Lung (tissue), 12 donors: ENCODE measurements around the gene ZBED4. TPM values are rescaled to one million over a fixed set of nuclear protein-coding genes. Genes with fewer than 3 reads are reported as not detected.

Source experiments
- ATAC-seq: fragments of 200-7000 bp; cut with Tn5 transposase; one replicate; pipeline ENCODE4 v1.9.1; 2020; ENCODE audit warnings: moderate number of reproducible peaks; ENCODE audit not compliant: insufficient read depth, low FRiP score
- DNase-seq, 3 donors: peaks; one replicate each; pipeline ENCODE4 v3.0.0-alpha.2; 2013 to 2017
- H3K27ac ChIP-seq, 2 donors: one replicate each; pipeline ENCODE4 v1.5.1; 2013; ENCODE audit warnings: mild to moderate bottlenecking in 2 of 2, moderate library complexity in 2 of 2, control low read depth in 1 of 2, inconsistent platforms in 1 of 2, low read depth in 1 of 2, low read length in 1 of 2
- H3K27me3 ChIP-seq, 3 donors: one replicate each; pipeline ENCODE4 v1.5.1; 2013; ENCODE audit warnings: low read length in 2 of 3; ENCODE audit not compliant: control insufficient read depth in 3 of 3, insufficient read depth in 3 of 3
- H3K36me3 ChIP-seq, 4 donors: one replicate each; pipeline ENCODE4 v1.5.1; 2013; ENCODE audit warnings: low read length in 4 of 4, mild to moderate bottlenecking in 1 of 4, moderate library complexity in 1 of 4; ENCODE audit not compliant: control insufficient read depth in 4 of 4, insufficient read depth in 4 of 4
- H3K4me1 ChIP-seq, 5 donors: one replicate each; pipeline ENCODE4 v1.5.1; 2013; ENCODE audit warnings: low read length in 5 of 5, mild to moderate bottlenecking in 2 of 5, moderate library complexity in 1 of 5; ENCODE audit not compliant: control insufficient read depth in 5 of 5, insufficient read depth in 5 of 5
- H3K4me3 ChIP-seq: one replicate; pipeline ENCODE4 v1.5.1; 2013; ENCODE audit warnings: mild to moderate bottlenecking, control low read depth, moderate library complexity
- H3K9ac ChIP-seq, 2 donors: one replicate each; pipeline ENCODE4 v1.5.1; 2013; ENCODE audit warnings: low read length in 2 of 2, control low read depth in 1 of 2; ENCODE audit not compliant: insufficient read depth in 1 of 2
- H3K9me3 ChIP-seq, 4 donors: one replicate each; pipeline ENCODE4 v1.5.1; 2013; ENCODE audit warnings: low read length in 3 of 4, mild to moderate bottlenecking in 1 of 4, moderate library complexity in 1 of 4; ENCODE audit not compliant: control insufficient read depth in 4 of 4, insufficient read depth in 3 of 4
- CTCF ChIP-seq: IDR thresholded peaks from 2 replicates; pipeline ENCODE4 v1.5.1; 2012; ENCODE audit warnings: mild to moderate bottlenecking; ENCODE audit errors: control extremely low read depth, extremely low read depth
- WGBS, 2 donors: extraction: QIAGEN DNeasy Blood & Tissue Kit; methylation state at CpG; one replicate each; pipeline ENCODE4 v1.1.7; 2013; 5-methylcytosine and 5-hydroxymethylcytosine counted together
- polyA plus RNA-seq, 2 donors: library from polyadenylated mRNA; stranded (reverse); fragments of 200-250 nt; gene quantifications; one replicate each; pipeline ENCODE4 v1.2.1, GENCODE V29; 2013
- total RNA-seq, 2 donors: library from RNA; depleted of rRNA in 1 of 2; stranded (reverse); fragments of >200 nt in 1 of 2; gene quantifications; one replicate each; pipeline ENCODE4 v1.2.1, GENCODE V29; 2014 to 2021
- donor health status: control.
- donor health status: control.
- donor health status: Bipolar disorder and iron deficiency.
- donor health status: healthy.
- donor health status: DM: yes; HTN: yes; CAD: no.

ZBED4 gene
- total and polyA plus RNA-seq, 4 donors, result 3.9 to 13.2 (median 9.1) TPM

- DNase-seq, result no peak
- no peak for TF ChIP-seq CTCF
- peaks cover 0 to 4% (median 0%) of the 10 kb centered on the region in 4 donors for H3K9me3 ChIP-seq
- peaks cover 0 to 30% (median 19%) of the 10 kb centered on the region in 5 donors for H3K4me1 ChIP-seq
- H3K4me3 ChIP-seq, result no peak overlapping the region
- H3K27ac ChIP-seq, result no peak overlapping the region
- H3K27me3 ChIP-seq, result no peaks in the 10 kb centered on the region
- 90 to 92% methylated on average over 12 of the region's 12 CpGs for WGBS, 2 donors
- peaks cover 7 to 34% (median 31%) of the 10 kb centered on the region in 4 donors for H3K36me3 ChIP-seq
- no peak for ATAC-seq
- no peak overlapping the region for H3K9ac ChIP-seq
Measured at GRCh38 chr22:49824936-49825335, 28.7 kb upstream of the ZBED4 start.

- peaks cover 7 to 30% (median 29%) of the 10 kb centered on the region in 4 donors for H3K36me3 ChIP-seq
- WGBS, 2 donors, result 64 to 68% methylated on average over 10 of the region's 10 CpGs
- no peaks in the 10 kb centered on the region for H3K27me3 ChIP-seq
- peaks cover 0 to 30% (median 19%) of the 10 kb centered on the region in 5 donors for H3K4me1 ChIP-seq
- DNase-seq (no peak), ATAC-seq (no peak)
- H3K9me3 ChIP-seq, result peaks cover 0 to 4% (median 0%) of the 10 kb centered on the region in 4 donors
- peak overlapping the region; percentile 49 to 68 for H3K9ac ChIP-seq
- TF ChIP-seq CTCF, result no peak
- no peak overlapping the region for H3K4me3 ChIP-seq
- no peak overlapping the region for H3K27ac ChIP-seq
Measured at GRCh38 chr22:49825436-49825835, 28.2 kb upstream of the ZBED4 start.

GRCh38 chr22:49825944-49826602, 27.6 kb upstream of the ZBED4 start:
- peaks cover 7 to 27% (median 23%) of the 10 kb centered on the region in 4 donors for H3K36me3 ChIP-seq
- H3K9ac ChIP-seq, result peak overlapping the region; percentile 47 to 68
- peak overlapping the region; percentile 87 to 88 for H3K27ac ChIP-seq
- peaks cover 0 to 5% (median under 1%) of the 10 kb centered on the region in 4 donors for H3K9me3 ChIP-seq
- ATAC-seq (no peak), DNase-seq (no peak)
- no peaks in the 10 kb centered on the region for H3K27me3 ChIP-seq
- peaks cover 0 to 25% (median 19%) of the 10 kb centered on the region in 5 donors for H3K4me1 ChIP-seq
- H3K4me3 ChIP-seq, result peak overlapping the region; percentile 72
- WGBS, 2 donors, result 14 to 17% methylated on average over 31 of the region's 31 CpGs
- no peak for TF ChIP-seq CTCF
